ENCODE measurements around the gene KRTAP5-10.
"Not testable (repeated sequence)": the region's sequence is repeated elsewhere in the genome, so short reads cannot be mapped to it uniquely, and the experiment has no call there.

KRTAP5-10 gene

DNA sequence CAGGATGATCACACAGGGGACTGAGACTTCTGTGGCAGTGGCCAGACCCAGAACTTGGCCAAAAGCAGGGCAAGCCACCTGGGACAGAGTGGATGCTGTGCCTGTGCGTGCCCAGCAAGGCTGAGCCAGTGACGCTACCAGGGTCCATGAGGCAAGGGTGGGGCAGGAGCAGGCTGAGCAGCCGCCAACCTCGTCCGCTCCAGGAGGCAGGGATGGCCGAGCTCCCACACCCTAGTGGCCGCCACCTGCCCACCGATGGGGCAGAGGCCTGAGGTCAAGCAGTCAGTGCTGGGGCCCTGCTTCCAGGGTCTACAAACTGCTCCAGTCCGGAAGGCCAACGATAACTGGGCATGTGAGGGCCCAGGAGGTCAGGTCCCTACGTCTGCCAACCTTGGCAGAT lies 9.9 kb upstream of the KRTAP5-10 start:
- Mint-ChIP-seq H3K27ac (no peak overlapping the region), H3K36me3 (no peaks in the 10 kb centered on the region), H3K4me3 (no peak overlapping the region), H3K4me1 (peaks cover 8% of the 10 kb centered on the region), H3K27me3 (peaks cover 13% of the 10 kb centered on the region), H3K9me3 (no peaks in the 10 kb centered on the region)
- no peak for ATAC-seq

DNA sequence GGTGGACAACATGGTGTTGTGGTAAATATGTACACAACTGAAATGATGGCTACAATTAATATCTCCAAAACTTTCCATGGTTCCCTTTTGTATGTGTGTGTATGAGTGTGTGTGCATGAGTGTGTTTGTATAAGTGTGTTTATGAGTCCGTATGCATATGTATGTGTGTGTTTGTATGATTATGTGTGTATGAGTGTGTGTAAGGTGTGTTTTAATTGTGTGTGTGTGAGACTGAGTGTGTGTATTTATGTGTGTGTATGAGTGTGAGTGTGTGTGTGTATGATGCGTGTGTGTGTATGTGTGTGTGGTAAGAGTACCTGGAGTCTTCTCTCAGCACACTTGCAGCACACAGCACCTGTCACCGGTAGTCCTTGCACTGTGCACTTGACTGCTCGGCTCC lies 9.3 kb upstream of the KRTAP5-10 start:
- Mint-ChIP-seq H3K4me3 (no peak overlapping the region), H3K27me3 (peaks cover 17% of the 10 kb centered on the region), H3K36me3 (no peaks in the 10 kb centered on the region), H3K9me3 (no peaks in the 10 kb centered on the region), H3K27ac (no peak overlapping the region), H3K4me1 (peaks cover 7% of the 10 kb centered on the region)
- ATAC-seq: no peak

DNA sequence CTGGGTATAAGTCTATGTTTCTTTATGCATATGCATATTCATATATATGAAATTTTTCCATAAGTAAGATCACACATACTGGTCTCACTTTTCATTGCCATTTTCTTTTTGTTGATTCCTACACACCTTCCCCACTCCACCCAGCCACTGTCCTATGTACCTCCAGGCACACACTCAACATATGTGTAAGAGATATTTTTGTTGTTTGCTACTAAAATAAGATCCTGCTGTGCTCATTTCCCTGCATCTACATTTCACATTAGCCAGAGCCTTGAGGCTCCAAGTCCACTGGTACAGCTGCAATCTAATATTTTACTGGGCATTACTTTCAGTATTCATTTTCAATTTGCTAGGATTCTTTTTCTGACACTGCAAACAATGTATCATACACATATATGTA lies 8.1 kb upstream of the KRTAP5-10 start:
- no peaks in the 10 kb centered on the region for H3K4me1 Mint-ChIP-seq
- H3K9me3 Mint-ChIP-seq: no peaks in the 10 kb centered on the region
- no peak overlapping the region for H3K4me3 Mint-ChIP-seq
- ATAC-seq: no peak
- no peaks in the 10 kb centered on the region for H3K36me3 Mint-ChIP-seq
- H3K27ac Mint-ChIP-seq: no peak overlapping the region
- peaks cover 30% of the 10 kb centered on the region for H3K27me3 Mint-ChIP-seq

DNA sequence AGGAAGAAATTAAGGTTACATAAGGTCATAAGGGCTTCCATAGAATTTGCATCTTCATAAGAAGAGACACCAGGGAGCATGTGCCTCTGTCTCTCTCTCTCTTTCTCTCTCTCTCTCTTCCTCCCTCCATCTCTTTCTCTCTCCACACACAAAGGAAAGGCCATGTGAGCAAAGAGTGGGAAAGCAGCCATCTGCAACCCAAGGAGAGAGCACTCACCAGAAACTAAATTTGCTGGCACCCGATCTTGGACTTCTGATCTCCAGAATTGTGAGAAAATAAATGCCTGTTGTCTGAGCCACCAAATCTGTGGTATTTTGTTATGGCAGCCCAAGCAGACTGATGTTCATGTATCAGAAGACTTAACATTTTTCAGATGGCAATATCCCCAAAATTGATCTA lies 6.4 kb upstream of the KRTAP5-10 start:
- Mint-ChIP-seq H3K9me3 (no peaks in the 10 kb centered on the region), H3K27ac (no peak overlapping the region), H3K4me1 (peaks cover 5% of the 10 kb centered on the region), H3K4me3 (no peak overlapping the region), H3K27me3 (peaks cover 47% of the 10 kb centered on the region), H3K36me3 (no peaks in the 10 kb centered on the region)
- no peak for ATAC-seq

DNA sequence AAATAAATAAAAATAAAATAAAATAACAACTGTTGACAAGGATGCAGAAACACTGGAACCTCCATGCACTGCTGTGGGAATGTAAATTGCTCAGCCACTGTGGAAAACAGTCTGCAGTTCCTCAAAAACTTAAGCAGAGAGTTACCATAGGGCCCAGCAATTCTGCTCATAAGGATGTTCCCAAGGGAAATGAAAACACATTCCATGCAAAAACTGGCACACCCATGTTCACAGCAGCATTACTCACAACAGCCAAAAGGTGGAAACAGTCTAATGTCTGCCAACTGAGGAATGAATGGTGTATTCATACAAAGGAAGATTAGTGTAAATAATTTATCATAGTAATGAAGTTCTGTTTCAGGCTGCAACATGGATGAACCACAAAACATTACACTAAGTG lies 3.2 kb upstream of the KRTAP5-10 start:
- Mint-ChIP-seq H3K27me3 (peaks cover 62% of the 10 kb centered on the region), H3K27ac (no peak overlapping the region), H3K36me3 (no peaks in the 10 kb centered on the region), H3K4me1 (peaks cover 5% of the 10 kb centered on the region), H3K4me3 (no peak overlapping the region), H3K9me3 (no peaks in the 10 kb centered on the region)
- no peak for ATAC-seq

DNA sequence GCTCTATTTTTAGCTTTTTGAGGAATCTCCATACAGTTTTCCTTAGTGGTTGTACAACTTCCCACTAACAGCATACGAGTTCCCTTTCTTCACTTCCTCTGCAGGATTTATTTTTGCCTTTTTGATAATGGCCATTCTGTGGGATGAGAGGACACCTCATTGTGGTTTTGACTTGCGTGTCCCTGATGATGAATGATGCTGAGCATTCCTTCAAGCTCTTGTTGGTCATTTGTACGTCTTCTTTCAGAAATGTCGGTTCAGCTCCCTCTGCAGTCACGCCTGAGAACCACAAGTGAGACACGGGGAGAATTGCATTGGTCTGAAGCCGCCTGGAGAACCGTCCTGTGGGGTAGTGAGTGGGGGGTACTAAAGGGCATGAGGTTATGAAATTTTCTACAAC lies 2.0 kb upstream of the KRTAP5-10 start:
- no peak overlapping the region for H3K4me3 Mint-ChIP-seq
- H3K4me1 Mint-ChIP-seq: peaks cover 5% of the 10 kb centered on the region
- no peaks in the 10 kb centered on the region for H3K9me3 Mint-ChIP-seq
- H3K27me3 Mint-ChIP-seq: peaks cover 67% of the 10 kb centered on the region
- H3K36me3 Mint-ChIP-seq: no peaks in the 10 kb centered on the region
- ATAC-seq: no peak
- no peak overlapping the region for H3K27ac Mint-ChIP-seq

DNA sequence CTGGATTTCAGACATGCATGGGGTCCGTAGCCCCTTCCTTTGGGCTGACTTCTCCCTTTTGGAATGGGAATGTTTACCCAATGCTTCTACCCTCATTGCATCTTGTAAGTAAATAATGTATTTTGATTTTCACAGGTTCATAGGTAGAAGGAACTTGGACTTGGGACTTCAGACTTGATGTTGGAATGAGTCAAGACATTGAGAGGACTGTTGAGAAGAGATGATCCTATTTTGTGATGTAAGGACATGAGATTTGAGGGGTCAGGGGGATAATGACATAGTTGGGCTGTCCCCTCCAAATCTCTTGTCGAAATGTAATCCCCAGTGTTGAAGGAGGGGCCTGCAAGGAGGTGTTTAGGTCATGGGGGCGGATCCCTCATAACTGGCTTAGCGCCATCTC lies 933 bp upstream of the KRTAP5-10 start:
- ATAC-seq: no peak
- H3K27me3 Mint-ChIP-seq: peaks cover 67% of the 10 kb centered on the region
- H3K4me3 Mint-ChIP-seq: no peak overlapping the region
- H3K36me3 Mint-ChIP-seq: no peaks in the 10 kb centered on the region
- peaks cover 5% of the 10 kb centered on the region for H3K4me1 Mint-ChIP-seq
- no peak overlapping the region for H3K27ac Mint-ChIP-seq
- H3K9me3 Mint-ChIP-seq: no peaks in the 10 kb centered on the region

DNA sequence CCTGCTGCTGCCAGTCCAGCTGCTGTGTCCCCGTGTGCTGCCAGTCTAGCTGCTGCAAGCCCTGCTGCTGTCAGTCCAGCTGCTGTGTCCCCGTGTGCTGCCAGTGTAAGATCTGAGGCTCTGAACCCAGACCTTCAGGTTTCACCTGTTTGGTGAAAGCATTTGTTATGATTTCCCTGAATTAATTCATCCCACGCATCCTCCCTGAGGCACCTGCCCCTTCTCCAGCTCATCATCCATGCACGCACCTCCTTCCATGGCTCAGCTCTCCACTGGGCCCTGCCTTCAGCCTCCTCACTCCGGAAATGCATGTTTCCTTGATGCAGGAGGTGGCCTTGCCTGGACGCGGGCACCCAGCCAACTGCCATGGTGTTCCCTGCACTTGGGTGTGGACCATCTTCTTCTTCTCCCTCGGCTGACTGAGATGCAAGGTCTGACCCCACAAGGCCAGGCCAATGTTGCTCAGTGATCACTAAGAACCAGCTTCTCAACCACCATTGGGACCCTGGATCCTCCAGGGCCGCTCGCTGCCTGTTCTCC lies 788 bp downstream of the KRTAP5-10 start:
- Mint-ChIP-seq H3K4me3 (no peak overlapping the region), H3K27me3 (peaks cover 74% of the 10 kb centered on the region), H3K4me1 (peaks cover 5% of the 10 kb centered on the region), H3K36me3 (no peaks in the 10 kb centered on the region), H3K27ac (no peak overlapping the region), H3K9me3 (no peaks in the 10 kb centered on the region)
- ATAC-seq: no peak

DNA sequence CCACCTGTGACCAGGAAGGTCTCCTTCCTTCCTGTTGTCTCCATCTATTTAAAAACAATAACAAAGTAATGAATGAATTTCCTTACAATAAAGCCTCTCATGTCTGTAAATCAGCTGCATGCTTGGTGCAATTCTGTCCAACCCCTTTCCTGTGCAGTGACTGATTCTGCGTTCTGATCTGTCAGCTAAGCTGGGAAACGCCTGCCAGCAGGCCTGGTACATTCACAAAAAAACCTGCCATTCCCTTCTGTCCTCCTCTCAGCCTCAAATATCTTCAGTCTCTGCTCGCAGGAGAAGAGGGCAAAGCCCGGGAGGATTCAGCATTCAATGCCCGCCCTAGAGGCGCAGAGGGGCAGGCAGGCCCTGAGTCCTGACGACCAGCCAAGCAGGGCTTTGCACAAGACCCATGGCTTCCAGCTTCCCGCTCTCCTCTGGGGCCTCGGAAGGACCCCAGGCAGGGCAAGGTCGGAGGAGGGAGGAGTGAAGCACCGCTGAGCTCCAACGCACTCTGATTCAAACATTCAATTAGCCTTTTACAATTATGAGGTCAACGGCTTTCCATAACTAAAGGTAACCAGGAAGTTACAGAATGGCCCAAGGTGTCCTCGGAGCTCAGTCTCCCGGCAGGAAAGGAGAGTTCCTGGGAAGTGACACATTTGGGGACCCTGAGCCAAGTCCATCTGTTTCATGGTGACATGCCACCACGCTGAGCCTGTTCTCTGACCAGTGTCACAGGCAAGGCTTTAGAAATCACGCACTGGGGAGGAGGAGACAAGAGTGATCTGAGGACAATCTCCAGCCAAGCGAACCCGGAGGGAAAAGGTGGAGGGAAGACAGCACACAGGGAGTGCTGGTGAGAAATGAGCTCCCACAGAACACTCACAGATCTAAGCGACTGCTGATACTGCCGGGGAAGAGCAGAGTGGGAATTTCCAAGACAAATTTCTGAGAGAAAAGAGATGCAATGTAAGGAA lies 1.6 kb downstream of the KRTAP5-10 start:
- H3K4me3 Mint-ChIP-seq, H3K9me3 Mint-ChIP-seq, H3K4me1 Mint-ChIP-seq, H3K36me3 Mint-ChIP-seq, ATAC-seq, H3K27ac Mint-ChIP-seq: not testable (repeated sequence)
- peaks cover 67% of the 10 kb centered on the region for H3K27me3 Mint-ChIP-seq

DNA sequence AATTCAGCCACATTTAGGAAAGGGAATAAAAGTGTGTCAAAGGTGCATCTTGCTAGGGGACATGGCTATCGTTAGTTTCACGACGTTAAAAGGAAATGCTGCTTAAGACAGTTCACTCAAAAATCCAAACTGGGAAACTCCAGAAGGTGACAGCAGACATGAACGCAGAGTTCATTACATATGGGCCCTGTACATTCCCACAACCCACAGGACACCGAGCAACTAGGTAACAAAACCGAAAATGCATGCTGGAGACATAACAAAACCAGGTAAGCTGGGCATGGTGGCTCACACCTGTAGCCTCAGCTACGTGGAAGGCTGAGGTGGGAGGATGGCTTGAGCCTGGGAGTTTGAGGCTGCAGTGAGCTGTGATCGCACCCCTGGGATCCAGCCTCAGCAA lies 2.3 kb downstream of the KRTAP5-10 start:
- H3K36me3 Mint-ChIP-seq, H3K4me1 Mint-ChIP-seq, ATAC-seq, H3K9me3 Mint-ChIP-seq, H3K27ac Mint-ChIP-seq, H3K4me3 Mint-ChIP-seq: not testable (repeated sequence)
- H3K27me3 Mint-ChIP-seq: peaks cover 64% of the 10 kb centered on the region

DNA sequence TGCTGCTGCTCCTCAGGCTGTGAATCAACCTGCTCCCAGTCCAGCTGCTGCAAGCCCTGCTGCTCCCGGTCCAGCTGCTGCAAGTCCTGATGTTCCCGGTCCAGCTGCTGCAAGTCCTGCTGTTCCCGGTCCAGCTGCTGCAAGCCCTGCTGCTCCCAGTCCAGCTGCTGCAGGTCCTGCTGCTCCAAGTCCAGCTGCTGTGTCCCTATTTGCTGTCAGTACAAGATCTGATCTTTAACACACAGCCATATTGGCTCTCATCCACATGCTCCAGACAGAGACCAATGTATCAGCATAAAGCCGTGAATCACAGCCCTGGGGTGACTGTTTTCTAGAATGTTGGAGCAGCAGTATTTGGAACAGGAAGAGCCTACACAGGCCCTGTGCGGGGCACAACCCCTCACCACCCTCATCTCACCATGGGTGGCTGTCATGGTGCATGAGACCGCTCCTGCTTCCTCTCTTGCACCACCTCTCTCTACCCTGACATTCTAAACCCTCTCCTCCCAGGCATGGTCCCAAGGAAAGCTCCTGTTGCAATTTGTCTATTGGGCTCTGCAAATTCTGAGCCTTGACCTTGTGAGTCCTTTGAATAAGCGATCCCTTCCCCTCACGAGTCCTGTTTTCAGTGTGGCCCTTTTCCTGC lies 3.5 kb downstream of the KRTAP5-10 start:
- Mint-ChIP-seq H3K27me3 (peaks cover 56% of the 10 kb centered on the region), H3K27ac (no peak overlapping the region), H3K4me3 (no peak overlapping the region), H3K4me1 (no peaks in the 10 kb centered on the region), H3K36me3 (no peaks in the 10 kb centered on the region), H3K9me3 (no peaks in the 10 kb centered on the region)
- no peak for ATAC-seq

DNA sequence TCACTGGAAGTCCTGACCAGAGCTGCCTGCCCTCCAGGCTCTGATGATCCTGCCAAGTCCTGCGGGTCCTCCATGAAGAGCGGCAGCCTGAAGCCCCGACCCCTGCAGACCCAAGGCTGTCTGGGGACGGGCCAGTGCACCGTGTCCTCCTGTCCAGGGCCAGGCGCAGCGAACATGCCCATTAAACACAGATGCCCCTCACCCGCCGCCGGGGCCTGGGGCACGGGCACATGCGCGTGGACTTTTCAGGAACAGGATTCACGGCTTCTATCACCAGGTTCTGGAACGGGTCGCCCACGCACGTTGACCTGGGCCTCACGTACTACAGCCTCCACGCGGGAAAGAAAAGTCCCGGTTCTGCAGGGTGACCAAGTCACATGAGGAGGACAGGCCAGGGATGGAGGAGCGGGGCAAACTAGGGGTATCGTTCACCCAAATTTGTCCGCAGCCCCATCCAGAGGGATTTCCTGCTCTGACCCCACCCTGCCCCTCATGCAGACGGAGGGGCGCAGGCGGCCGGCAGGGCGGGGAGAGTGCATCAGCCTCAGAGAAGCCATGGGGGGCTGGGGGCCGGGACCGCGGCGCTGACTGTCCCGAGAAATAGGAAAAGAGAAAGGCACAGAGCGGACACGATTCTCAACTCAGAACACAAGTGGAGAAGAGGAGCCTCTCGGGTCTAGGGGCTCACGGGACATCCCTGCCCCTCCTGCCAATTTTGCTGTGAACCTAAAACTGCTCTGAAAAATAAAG lies 5.9 kb downstream of the KRTAP5-10 start:
- H3K4me3 Mint-ChIP-seq, H3K4me1 Mint-ChIP-seq, ATAC-seq, H3K9me3 Mint-ChIP-seq, H3K27ac Mint-ChIP-seq, H3K36me3 Mint-ChIP-seq: not testable (repeated sequence)
- peaks cover 35% of the 10 kb centered on the region for H3K27me3 Mint-ChIP-seq

DNA sequence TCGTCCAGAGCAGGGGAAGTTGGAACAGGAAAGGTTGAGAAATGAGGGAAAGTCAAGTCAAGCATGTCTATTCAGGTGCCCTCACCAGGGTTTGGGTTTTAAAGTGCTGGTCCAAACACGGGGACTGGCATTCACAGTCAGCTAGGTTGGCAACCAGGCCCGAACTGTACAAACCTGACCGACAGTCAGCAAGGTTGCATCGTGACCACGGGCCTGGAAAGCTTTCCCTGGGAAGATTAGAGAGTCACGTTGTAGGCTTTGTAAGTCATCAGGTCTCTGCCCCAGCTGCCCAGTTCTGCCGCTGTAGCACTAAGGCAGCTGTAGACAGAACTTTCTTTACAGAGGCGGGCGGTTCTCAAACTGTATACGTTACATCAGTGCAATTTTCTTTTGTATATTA lies 7.4 kb downstream of the KRTAP5-10 start:
- ATAC-seq: no peak
- peaks cover 21% of the 10 kb centered on the region for H3K27me3 Mint-ChIP-seq
- peaks cover 6% of the 10 kb centered on the region for H3K4me1 Mint-ChIP-seq
- no peaks in the 10 kb centered on the region for H3K36me3 Mint-ChIP-seq
- H3K4me3 Mint-ChIP-seq: no peak overlapping the region
- no peaks in the 10 kb centered on the region for H3K9me3 Mint-ChIP-seq
- no peak overlapping the region for H3K27ac Mint-ChIP-seq

DNA sequence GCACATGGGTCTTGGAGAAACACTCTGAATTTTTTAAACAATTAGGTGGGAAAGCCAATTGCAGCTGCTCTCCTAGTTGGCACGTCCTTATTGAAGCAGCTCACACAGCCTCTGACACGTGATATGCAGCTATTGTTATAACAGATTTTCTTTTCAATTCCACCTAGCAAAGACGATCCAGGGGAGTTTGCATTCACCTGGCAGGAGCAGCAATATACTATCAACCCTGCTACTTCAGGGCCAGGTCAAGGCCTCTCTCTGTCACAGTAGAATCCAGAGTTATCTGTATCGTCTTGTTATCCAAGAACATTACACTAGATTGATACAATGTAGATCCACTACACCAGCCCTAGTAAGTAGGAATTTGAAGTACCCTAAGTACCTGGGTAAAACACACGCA lies 9.1 kb downstream of the KRTAP5-10 start:
- Mint-ChIP-seq H3K4me3 (no peak overlapping the region), H3K27ac (no peak overlapping the region), H3K9me3 (no peaks in the 10 kb centered on the region), H3K4me1 (peaks cover 6% of the 10 kb centered on the region), H3K27me3 (peaks cover 21% of the 10 kb centered on the region), H3K36me3 (no peaks in the 10 kb centered on the region)
- no peak for ATAC-seq

DNA sequence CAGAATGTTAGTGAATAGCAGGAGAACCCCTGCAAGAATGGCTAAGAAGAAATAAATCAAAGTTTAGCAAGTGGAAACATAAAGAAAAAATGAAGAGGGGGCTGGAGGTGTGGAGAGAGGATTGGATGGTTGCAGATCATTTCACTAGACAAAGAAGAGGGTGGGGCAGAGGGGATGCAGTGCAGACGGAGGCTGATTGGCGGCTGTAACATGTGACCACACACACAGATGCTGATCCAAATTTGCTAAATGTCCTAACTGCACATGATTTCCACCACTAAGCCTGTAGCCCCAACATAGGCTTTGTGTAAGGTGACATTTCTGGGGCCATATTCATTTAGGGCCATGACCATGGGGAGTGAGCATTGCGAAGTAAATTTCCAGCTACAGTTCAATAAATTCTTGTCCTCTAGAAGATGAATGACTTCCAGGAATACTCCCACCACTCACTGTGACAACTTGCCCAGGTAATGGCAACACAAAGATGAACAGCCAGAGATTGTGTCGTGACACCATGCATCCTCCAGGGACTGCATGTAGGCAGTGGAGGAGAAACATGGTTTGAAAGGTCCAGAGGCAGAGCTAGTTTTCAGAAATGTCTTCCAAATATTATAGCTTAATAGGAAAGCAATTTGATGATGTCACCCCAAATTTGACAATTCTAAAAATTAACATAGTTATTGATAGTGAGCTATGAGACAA lies 10.5 kb downstream of the KRTAP5-10 start:
- H3K4me3 Mint-ChIP-seq: no peak overlapping the region
- peaks cover 8% of the 10 kb centered on the region for H3K4me1 Mint-ChIP-seq
- H3K9me3 Mint-ChIP-seq: no peaks in the 10 kb centered on the region
- H3K36me3 Mint-ChIP-seq: no peaks in the 10 kb centered on the region
- H3K27ac Mint-ChIP-seq: no peak overlapping the region
- ATAC-seq: no peak
- H3K27me3 Mint-ChIP-seq: peaks cover 23% of the 10 kb centered on the region

Measured in stimulated activated memory B cell treated with anti-CD40 and anti-IgM and Interleukin-4, amounts not matched to agents 10 μg/mL and 1 μg/mL and 100 μg/mL, for 72 hours (primary cell).